ENCODE data around the gene THADA.

The THADA gene

GRCh38 chr2:43418680-43419079, 177.2 kb downstream of the THADA start:
- CTCF ChIA-PET: no interaction called here
- no peak for TF ChIP-seq LEF1 (IDR thresholded peaks at IDR 0.05; ENCODE audit: borderline replicate concordance)
- TF ChIP-seq PKNOX1 (IDR thresholded peaks at IDR 0.05): no peak
- TF ChIP-seq SUZ12 (IDR thresholded peaks at IDR 0.05): no peak
- TF ChIP-seq L3MBTL2 (conservative IDR thresholded peaks at IDR 0.05): no peak
- no peak for TF ChIP-seq FOXA1 (IDR thresholded peaks at IDR 0.05)
- TF ChIP-seq NFRKB (IDR thresholded peaks at IDR 0.05): no peak
- TF ChIP-seq FOXM1 (IDR thresholded peaks at IDR 0.05; ENCODE audit: borderline replicate concordance): no peak
- TF ChIP-seq TARDBP (IDR thresholded peaks at IDR 0.05): no peak
- no peak for TF ChIP-seq BHLHE40 (IDR thresholded peaks at IDR 0.05; ENCODE audit: borderline replicate concordance)
- TF ChIP-seq CTBP1 (IDR thresholded peaks at IDR 0.05; ENCODE audit: borderline replicate concordance): no peak
- DNase-seq (ENCODE audit: extremely low spot score): no peak
- POLR2A ChIA-PET: no interaction called here

- CTCF ChIA-PET: no interaction called here
- TF ChIP-seq SUZ12 (IDR thresholded peaks at IDR 0.05) (no peak), FOXM1 (IDR thresholded peaks at IDR 0.05; ENCODE audit: borderline replicate concordance) (no peak), NFRKB (IDR thresholded peaks at IDR 0.05) (no peak), FOXA1 (IDR thresholded peaks at IDR 0.05) (no peak), ZNF384 (IDR thresholded peaks at IDR 0.05) (no peak), CTBP1 (IDR thresholded peaks at IDR 0.05; ENCODE audit: borderline replicate concordance) (no peak), ELF4 (IDR thresholded peaks at IDR 0.05) (no peak), HDGF (IDR thresholded peaks at IDR 0.05; ENCODE audit: borderline replicate concordance) (no peak), SP1 (IDR thresholded peaks at IDR 0.05) (no peak), BHLHE40 (IDR thresholded peaks at IDR 0.05; ENCODE audit: borderline replicate concordance) (no peak), ARNT (IDR thresholded peaks at IDR 0.05) (no peak), TARDBP (IDR thresholded peaks at IDR 0.05) (no peak), L3MBTL2 (conservative IDR thresholded peaks at IDR 0.05) (no peak), PKNOX1 (IDR thresholded peaks at IDR 0.05) (no peak)
- POLR2A ChIA-PET: no interaction called here
- DNase-seq (ENCODE audit: extremely low spot score): no peak
Observed at GRCh38 chr2:43417300-43417699, 178.5 kb downstream of the THADA start.

GRCh38 chr2:43415592-43415991, 180.2 kb downstream of the THADA start:
- CTCF ChIA-PET: no interaction called here
- POLR2A ChIA-PET: no interaction called here
- DNase-seq (ENCODE audit: extremely low spot score): no peak
- TF ChIP-seq ZNF384 (IDR thresholded peaks at IDR 0.05) (no peak), BHLHE40 (IDR thresholded peaks at IDR 0.05; ENCODE audit: borderline replicate concordance) (no peak), SUZ12 (IDR thresholded peaks at IDR 0.05) (no peak)

GRCh38 chr2:43414586-43415135, 181.2 kb downstream of the THADA start:
- CTCF ChIA-PET: no interaction called here
- no peak for TF ChIP-seq BHLHE40 (IDR thresholded peaks at IDR 0.05; ENCODE audit: borderline replicate concordance)
- no peak for TF ChIP-seq FOXK2 (IDR thresholded peaks at IDR 0.05)
- no peak for TF ChIP-seq NFRKB (IDR thresholded peaks at IDR 0.05)
- TF ChIP-seq L3MBTL2 (conservative IDR thresholded peaks at IDR 0.05): no peak
- no peak for TF ChIP-seq FOXM1 (IDR thresholded peaks at IDR 0.05; ENCODE audit: borderline replicate concordance)
- TF ChIP-seq HDGF (IDR thresholded peaks at IDR 0.05; ENCODE audit: borderline replicate concordance): no peak
- no peak for TF ChIP-seq FOXA1 (IDR thresholded peaks at IDR 0.05)
- no peak for TF ChIP-seq LEF1 (IDR thresholded peaks at IDR 0.05; ENCODE audit: borderline replicate concordance)
- TF ChIP-seq SP1 (IDR thresholded peaks at IDR 0.05): no peak
- TF ChIP-seq TARDBP (IDR thresholded peaks at IDR 0.05): no peak
- no peak for TF ChIP-seq ZNF384 (IDR thresholded peaks at IDR 0.05)
- no peak for TF ChIP-seq ELF4 (IDR thresholded peaks at IDR 0.05)
- no peak for TF ChIP-seq ARNT (IDR thresholded peaks at IDR 0.05)
- no peak for TF ChIP-seq SUZ12 (IDR thresholded peaks at IDR 0.05)
- TF ChIP-seq CTBP1 (IDR thresholded peaks at IDR 0.05; ENCODE audit: borderline replicate concordance): no peak
- no peak for TF ChIP-seq PKNOX1 (IDR thresholded peaks at IDR 0.05)
- DNase-seq (ENCODE audit: extremely low spot score): no peak
- POLR2A ChIA-PET: no interaction called here

GRCh38 chr2:43414033-43414432, 181.8 kb downstream of the THADA start:
- no peak for DNase-seq (ENCODE audit: extremely low spot score)
- POLR2A ChIA-PET: no interaction called here
- TF ChIP-seq SP1 (IDR thresholded peaks at IDR 0.05) (no peak), NFRKB (IDR thresholded peaks at IDR 0.05) (no peak), FOXA1 (IDR thresholded peaks at IDR 0.05) (no peak), BHLHE40 (IDR thresholded peaks at IDR 0.05; ENCODE audit: borderline replicate concordance) (no peak), PKNOX1 (IDR thresholded peaks at IDR 0.05) (no peak), ZNF384 (IDR thresholded peaks at IDR 0.05) (no peak), LEF1 (IDR thresholded peaks at IDR 0.05; ENCODE audit: borderline replicate concordance) (no peak), TARDBP (IDR thresholded peaks at IDR 0.05) (no peak), ELF4 (IDR thresholded peaks at IDR 0.05) (no peak), L3MBTL2 (conservative IDR thresholded peaks at IDR 0.05) (no peak), CTBP1 (IDR thresholded peaks at IDR 0.05; ENCODE audit: borderline replicate concordance) (no peak), FOXK2 (IDR thresholded peaks at IDR 0.05) (no peak), HDGF (IDR thresholded peaks at IDR 0.05; ENCODE audit: borderline replicate concordance) (no peak), SUZ12 (IDR thresholded peaks at IDR 0.05) (no peak), ARNT (IDR thresholded peaks at IDR 0.05) (no peak), FOXM1 (IDR thresholded peaks at IDR 0.05; ENCODE audit: borderline replicate concordance) (no peak)
- CTCF ChIA-PET: no interaction called here
